HG02623 (cell line): ENCODE measurements around the gene PTPRCAP.
A peak's percentile ranks its signal among the peaks of the same experiment; 100 is the strongest.
"Not testable (repeated sequence)": the region's sequence is repeated elsewhere in the genome, so short reads cannot be mapped to it uniquely, and the experiment has no call there.

ENCODE experiments used
- ATAC-seq: cut with Tn5 transposase; IDR thresholded peaks from one replicate; pipeline ENCODE4 v1.9.1; 2021; ENCODE audit warnings: moderate library complexity; ENCODE audit not compliant: unreplicated experiment

Gene PTPRCAP

GRCh38 chr11:67428052-67429001 is 9.2 kb downstream of the PTPRCAP start, which contains the start of gene RPS6KB2:
TSS of gene RPS6KB2 (plus strand) at chr11:67428494. CDS start at chr11:67428546, 52 bp downstream.
- peak; percentile 84 for ATAC-seq

GRCh38 chr11:67427364-67427859 is 10.1 kb downstream of the PTPRCAP start:
- ATAC-seq: not testable (repeated sequence)

GRCh38 chr11:67423891-67424613 is 13.4 kb downstream of the PTPRCAP start:
- ATAC-seq: no peak

GRCh38 chr11:67423466-67423865 is 14.0 kb downstream of the PTPRCAP start:
- ATAC-seq: no peak

GRCh38 chr11:67422891-67423290 is 14.6 kb downstream of the PTPRCAP start:
- no peak for ATAC-seq

GRCh38 chr11:67421430-67422031 is 16.0 kb downstream of the PTPRCAP start:
- no peak for ATAC-seq

GRCh38 chr11:67420646-67421429 is 16.6 kb downstream of the PTPRCAP start:
- peak; percentile 86 for ATAC-seq

- no peak for ATAC-seq
Measured at GRCh38 chr11:67420147-67420645, 17.3 kb downstream of the PTPRCAP start.

- ATAC-seq: no peak
Measured at GRCh38 chr11:67419325-67420049, 18.0 kb downstream of the PTPRCAP start.

GRCh38 chr11:67418476-67419281 is 18.8 kb downstream of the PTPRCAP start:
- no peak for ATAC-seq

- ATAC-seq: no peak
Measured at GRCh38 chr11:67417425-67417824, 20.1 kb downstream of the PTPRCAP start.

- no peak for ATAC-seq
Measured at GRCh38 chr11:67416416-67417335, 20.8 kb downstream of the PTPRCAP start.

- no peak for ATAC-seq
Measured at GRCh38 chr11:67415501-67416304, 21.8 kb downstream of the PTPRCAP start, which contains the start of gene CARNS1. TSS of gene CARNS1 (plus strand) at chr11:67415678. CDS start at chr11:67416200, 522 bp downstream.

GRCh38 chr11:67413266-67413849 is 24.1 kb downstream of the PTPRCAP start:
- no peak for ATAC-seq

GRCh38 chr11:67412495-67413179 is 24.8 kb downstream of the PTPRCAP start:
- no peak for ATAC-seq

GRCh38 chr11:67411785-67412152 is 25.7 kb downstream of the PTPRCAP start:
- no peak for ATAC-seq
